ENCODE data around the gene EVPLL. TPM values are rescaled to one million over a fixed set of nuclear protein-coding genes. Genes with fewer than 3 reads are reported as not detected.
A peak's percentile ranks its signal among the peaks of the same experiment; 100 is the strongest.
"Not testable (repeated sequence)": the region's sequence is repeated elsewhere in the genome, so short reads cannot be mapped to it uniquely, and the experiment has no call there.

The EVPLL gene
- polyA plus RNA-seq, 1 of the 3 experiments (the other 2 are of a cell fraction): not detected

DNA sequence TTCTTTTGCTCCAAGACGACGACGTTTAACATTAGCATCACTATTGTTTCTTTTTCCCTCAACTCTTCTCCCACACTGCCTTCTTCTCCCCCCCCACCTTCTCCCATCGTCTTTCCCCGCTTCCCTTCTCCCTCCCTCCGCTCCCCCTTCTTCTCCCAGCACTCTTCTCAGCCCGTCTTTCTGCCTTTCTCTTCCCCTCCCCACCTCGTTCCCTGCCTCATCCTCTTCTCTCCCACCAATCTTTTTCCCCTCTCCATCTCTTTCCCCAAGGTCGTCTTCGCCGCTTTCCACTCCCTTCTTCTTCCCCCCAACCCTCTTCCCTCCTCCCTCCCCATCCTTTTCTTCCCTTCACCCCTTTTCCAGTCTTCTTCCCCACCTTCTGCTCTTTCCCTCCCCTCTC, 33.2 kb downstream of the EVPLL start:
- CTCF ChIA-PET; H2AFZ ChIP-seq (ENCODE audit: low read depth); H3K36me3 ChIP-seq (replicated peaks in 1 of 2; ENCODE audit: control insufficient read depth in 1 of 2, insufficient read depth in 2 of 2, low read length in 1 of 2); H4K20me1 ChIP-seq (ENCODE audit: insufficient read depth); DNase-seq; H3K27me3 ChIP-seq (ENCODE audit: insufficient read depth); H3F3A ChIP-seq (replicated peaks; ENCODE audit: insufficient read depth); H3K4me1 ChIP-seq (ENCODE audit: control insufficient read depth in 1 of 2, insufficient read depth in 2 of 2, low read depth in 1 of 2, low read length in 1 of 2); H3K27ac ChIP-seq (ENCODE audit: low read depth in 2 of 2, low read length in 1 of 2); H3K79me2 ChIP-seq (ENCODE audit: insufficient read depth); H3K9me3 ChIP-seq; POLR2A ChIA-PET; H3K9me2 ChIP-seq: not testable (repeated sequence)
- Histone ChIP-seq H3K9ac (peak overlapping the region; percentile 89; the same call in 1 of the 2 replicates), H3K4me3 (ENCODE audit: low read depth in 2 of 2, low read length in 1 of 2) (peak overlapping the region; percentile 49 to 69; a peak in 3 of 4 replicates), H3K4me2 (peak overlapping the region; percentile 69)
- WGBS (ENCODE audit: low lambda C conversion rate): 12% methylated on average over 11 of the region's 11 CpGs

DNA sequence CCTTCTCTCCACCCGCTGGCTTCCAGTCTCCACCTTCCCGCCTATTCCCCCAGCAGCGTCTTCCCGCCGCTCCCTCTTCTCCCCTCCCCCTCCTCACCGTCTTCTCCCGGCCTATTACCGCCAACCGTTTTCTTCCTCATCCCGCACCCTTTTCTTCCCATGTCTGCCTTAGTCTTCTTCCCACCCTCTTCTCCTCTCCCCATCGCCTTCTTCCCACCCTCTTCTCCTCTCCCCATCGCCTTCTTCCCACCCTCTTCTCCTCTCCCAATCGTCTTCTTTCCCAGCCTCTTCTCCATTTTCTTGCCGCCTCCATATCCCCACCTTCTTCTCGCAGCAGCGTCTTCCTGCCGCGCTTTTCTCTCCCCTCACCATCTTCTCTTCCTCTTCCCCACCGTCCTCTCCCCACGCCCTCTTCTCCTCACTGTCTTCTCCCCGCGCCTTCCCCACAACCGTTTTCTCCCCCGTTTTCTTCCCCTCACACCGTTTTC, 33.8 kb downstream of the EVPLL start:
- H2AFZ ChIP-seq (ENCODE audit: low read depth); POLR2A ChIA-PET; H3K27me3 ChIP-seq (ENCODE audit: insufficient read depth); DNase-seq; H4K20me1 ChIP-seq (ENCODE audit: insufficient read depth); H3F3A ChIP-seq (replicated peaks; ENCODE audit: insufficient read depth); H3K9me2 ChIP-seq; H3K36me3 ChIP-seq (replicated peaks in 1 of 2; ENCODE audit: control insufficient read depth in 1 of 2, insufficient read depth in 2 of 2, low read length in 1 of 2); H3K9me3 ChIP-seq; H3K79me2 ChIP-seq (ENCODE audit: insufficient read depth); CTCF ChIA-PET; H3K4me1 ChIP-seq (ENCODE audit: control insufficient read depth in 1 of 2, insufficient read depth in 2 of 2, low read depth in 1 of 2, low read length in 1 of 2): not testable (repeated sequence)
- Histone ChIP-seq H3K4me2 (peak overlapping the region; percentile 69), H3K9ac (peak overlapping the region; percentile 89), H3K27ac (ENCODE audit: low read depth in 2 of 2, low read length in 1 of 2) (peak overlapping the region; percentile 65 to 78), H3K4me3 (ENCODE audit: low read depth in 2 of 2, low read length in 1 of 2) (peak overlapping the region; percentile 49 to 69)
- WGBS (ENCODE audit: low lambda C conversion rate): under 1% methylated on average over 25 of the region's 25 CpGs

DNA sequence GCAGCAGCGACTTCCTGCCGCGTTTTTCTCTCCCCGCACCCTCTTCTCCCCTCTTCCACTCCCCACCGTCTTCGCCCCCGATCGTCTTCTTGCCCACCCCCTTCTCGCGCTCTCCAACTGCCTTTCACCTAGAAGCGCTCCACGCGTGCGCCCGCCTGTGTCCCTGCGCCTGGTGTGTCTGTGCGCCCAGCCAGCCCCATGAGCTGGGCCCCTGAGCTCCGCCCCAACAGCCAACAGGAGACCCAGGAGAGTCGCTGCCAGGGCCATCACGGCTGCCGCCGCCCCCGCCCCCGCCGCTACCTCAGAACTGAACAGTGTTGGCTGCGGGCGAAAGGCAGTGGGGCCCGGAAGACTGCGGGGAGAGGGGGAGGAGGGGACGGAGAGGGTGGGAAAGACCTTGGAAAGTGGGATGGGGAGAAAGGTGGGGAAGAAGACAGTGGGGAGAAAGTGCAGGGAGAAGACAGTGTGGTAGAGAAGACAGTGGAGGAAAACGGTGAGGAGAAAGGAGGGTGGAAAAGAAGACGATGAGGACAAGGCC, 34.5 kb downstream of the EVPLL start:
- H3K27ac ChIP-seq (ENCODE audit: low read depth in 2 of 2, low read length in 1 of 2); H3K4me2 ChIP-seq; H2AFZ ChIP-seq (ENCODE audit: low read depth); H3K4me1 ChIP-seq (ENCODE audit: control insufficient read depth in 1 of 2, insufficient read depth in 2 of 2, low read depth in 1 of 2, low read length in 1 of 2); H3K27me3 ChIP-seq (ENCODE audit: insufficient read depth); DNase-seq; POLR2A ChIA-PET; H3F3A ChIP-seq (replicated peaks; ENCODE audit: insufficient read depth); H4K20me1 ChIP-seq (ENCODE audit: insufficient read depth); H3K9me2 ChIP-seq; CTCF ChIA-PET; H3K4me3 ChIP-seq (ENCODE audit: low read depth in 2 of 2, low read length in 1 of 2); H3K79me2 ChIP-seq (ENCODE audit: insufficient read depth); H3K9me3 ChIP-seq; H3K36me3 ChIP-seq (replicated peaks in 1 of 2; ENCODE audit: control insufficient read depth in 1 of 2, insufficient read depth in 2 of 2, low read length in 1 of 2): not testable (repeated sequence)
- WGBS (ENCODE audit: low lambda C conversion rate): no CpG with 5 or more reads among the region's 32 CpGs
- H3K9ac ChIP-seq: peak overlapping the region; percentile 89; the same call in 1 of the 2 replicates

DNA sequence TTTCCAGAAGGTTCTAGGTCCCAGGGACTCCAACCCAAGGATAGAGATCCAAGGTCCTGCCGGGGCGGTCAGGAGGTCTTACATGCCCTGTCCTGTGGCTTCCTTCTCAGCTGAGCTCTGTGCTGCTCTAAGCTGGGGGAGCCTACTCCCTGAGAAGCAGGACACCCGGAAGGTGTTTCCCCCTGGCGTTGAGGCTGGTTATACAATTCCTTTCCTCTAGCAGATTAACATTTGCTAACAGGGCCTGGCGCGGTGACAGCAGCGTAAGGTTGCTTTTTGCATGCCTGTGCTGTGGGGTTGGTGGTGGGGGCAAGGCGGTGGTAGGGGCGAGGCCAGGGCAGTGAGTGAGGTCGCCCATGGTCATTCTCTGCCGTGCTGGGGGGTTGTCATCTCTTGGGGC, 43.9 kb downstream of the EVPLL start:
- H3K27ac ChIP-seq (ENCODE audit: low read depth in 2 of 2, low read length in 1 of 2); H3K4me2 ChIP-seq; H3F3A ChIP-seq (replicated peaks; ENCODE audit: insufficient read depth); H3K9ac ChIP-seq; H3K9me2 ChIP-seq; DNase-seq; H3K36me3 ChIP-seq (replicated peaks in 1 of 2; ENCODE audit: control insufficient read depth in 1 of 2, insufficient read depth in 2 of 2, low read length in 1 of 2); H3K79me2 ChIP-seq (ENCODE audit: insufficient read depth); H3K27me3 ChIP-seq (ENCODE audit: insufficient read depth); H3K4me3 ChIP-seq (ENCODE audit: low read depth in 2 of 2, low read length in 1 of 2); H3K4me1 ChIP-seq (ENCODE audit: control insufficient read depth in 1 of 2, insufficient read depth in 2 of 2, low read depth in 1 of 2, low read length in 1 of 2); POLR2A ChIA-PET; H4K20me1 ChIP-seq (ENCODE audit: insufficient read depth); CTCF ChIA-PET; H2AFZ ChIP-seq (ENCODE audit: low read depth); H3K9me3 ChIP-seq: not testable (repeated sequence)
- WGBS (ENCODE audit: low lambda C conversion rate): 35% methylated on average over 2 of the region's 11 CpGs

DNA sequence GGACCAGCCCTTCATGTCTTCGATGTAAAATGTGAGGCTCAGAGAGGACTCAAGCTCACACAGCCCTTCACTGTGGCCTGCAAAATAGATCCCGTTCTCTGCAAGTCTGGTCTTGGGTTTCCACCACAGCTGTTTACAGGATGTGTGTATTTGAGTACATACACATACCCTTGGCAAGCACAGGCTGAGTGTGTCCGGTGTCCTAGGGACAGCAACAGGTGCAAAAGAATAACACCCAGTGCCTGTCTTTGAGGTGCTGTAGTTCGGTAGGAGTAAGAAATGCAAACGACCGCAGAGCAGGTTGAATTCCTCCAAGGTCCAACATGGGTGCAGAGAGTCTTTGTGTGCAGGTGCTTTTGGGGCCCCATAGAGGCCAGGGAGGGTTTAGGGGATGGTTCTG, 44.9 kb downstream of the EVPLL start:
- WGBS (ENCODE audit: low lambda C conversion rate): 68% methylated on average over 4 of the region's 6 CpGs
- H4K20me1 ChIP-seq (ENCODE audit: insufficient read depth); POLR2A ChIA-PET; H3K27me3 ChIP-seq (ENCODE audit: insufficient read depth); DNase-seq; H3K4me3 ChIP-seq (ENCODE audit: low read depth in 2 of 2, low read length in 1 of 2); H3K36me3 ChIP-seq (replicated peaks in 1 of 2; ENCODE audit: control insufficient read depth in 1 of 2, insufficient read depth in 2 of 2, low read length in 1 of 2); H3K9me2 ChIP-seq; H3K4me2 ChIP-seq; H3K9me3 ChIP-seq; H3K4me1 ChIP-seq (ENCODE audit: control insufficient read depth in 1 of 2, insufficient read depth in 2 of 2, low read depth in 1 of 2, low read length in 1 of 2); H2AFZ ChIP-seq (ENCODE audit: low read depth); H3K79me2 ChIP-seq (ENCODE audit: insufficient read depth); H3K9ac ChIP-seq; H3F3A ChIP-seq (replicated peaks; ENCODE audit: insufficient read depth); H3K27ac ChIP-seq (ENCODE audit: low read depth in 2 of 2, low read length in 1 of 2); CTCF ChIA-PET: not testable (repeated sequence)

DNA sequence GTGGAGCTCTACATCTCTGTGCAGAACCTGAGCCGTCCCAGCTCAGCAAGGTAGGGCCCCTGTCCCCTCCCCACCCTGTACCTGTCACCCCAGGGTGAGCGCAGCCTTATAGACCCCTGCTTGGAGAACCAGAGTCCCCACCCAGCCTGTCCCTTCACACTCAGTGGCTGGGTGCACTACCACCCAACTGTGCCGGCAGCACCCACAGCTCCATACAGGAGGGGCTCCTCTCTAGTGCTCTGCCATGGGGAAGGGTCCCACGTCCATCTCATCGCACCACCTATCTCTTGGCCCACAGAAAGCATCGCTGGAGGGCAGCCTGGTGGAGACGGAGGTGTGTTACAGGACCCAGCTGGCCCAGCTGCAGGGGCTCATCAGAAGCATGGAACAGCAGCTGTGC, 45.4 kb downstream of the EVPLL start:
- no CpG with 5 or more reads among the region's 7 CpGs for WGBS (ENCODE audit: low lambda C conversion rate)
- H3K4me3 ChIP-seq (ENCODE audit: low read depth in 2 of 2, low read length in 1 of 2); H4K20me1 ChIP-seq (ENCODE audit: insufficient read depth); POLR2A ChIA-PET; H3K27me3 ChIP-seq (ENCODE audit: insufficient read depth); H3F3A ChIP-seq (replicated peaks; ENCODE audit: insufficient read depth); H3K27ac ChIP-seq (ENCODE audit: low read depth in 2 of 2, low read length in 1 of 2); H3K9me2 ChIP-seq; DNase-seq; H3K9ac ChIP-seq; H3K36me3 ChIP-seq (replicated peaks in 1 of 2; ENCODE audit: control insufficient read depth in 1 of 2, insufficient read depth in 2 of 2, low read length in 1 of 2); H3K9me3 ChIP-seq; H2AFZ ChIP-seq (ENCODE audit: low read depth); CTCF ChIA-PET; H3K79me2 ChIP-seq (ENCODE audit: insufficient read depth); H3K4me1 ChIP-seq (ENCODE audit: control insufficient read depth in 1 of 2, insufficient read depth in 2 of 2, low read depth in 1 of 2, low read length in 1 of 2); H3K4me2 ChIP-seq: not testable (repeated sequence)

DNA sequence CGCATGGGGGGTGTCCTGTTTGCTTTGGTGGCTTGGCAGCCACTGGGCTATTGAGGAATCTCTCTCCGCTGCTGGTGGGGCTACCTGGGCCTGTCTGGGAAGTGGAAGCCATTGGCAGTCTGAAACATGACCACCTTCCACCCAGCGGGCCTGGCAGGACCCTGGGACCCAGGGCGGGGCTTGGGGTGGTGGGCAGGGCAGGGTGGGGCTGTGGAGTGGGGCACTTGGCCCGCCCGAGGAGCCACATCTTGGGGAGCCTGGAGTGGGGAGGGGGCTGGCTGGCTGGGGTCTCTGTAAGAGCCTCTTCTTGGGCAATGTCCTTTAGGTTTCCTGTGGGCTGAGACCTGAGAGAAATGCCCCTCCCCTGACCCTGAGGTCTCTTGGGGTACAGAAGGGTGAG, 48.0 kb downstream of the EVPLL start:
- H3K27ac ChIP-seq (ENCODE audit: low read depth in 2 of 2, low read length in 1 of 2); H3K36me3 ChIP-seq (replicated peaks in 1 of 2; ENCODE audit: control insufficient read depth in 1 of 2, insufficient read depth in 2 of 2, low read length in 1 of 2); H3K4me3 ChIP-seq (ENCODE audit: low read depth in 2 of 2, low read length in 1 of 2); H3K27me3 ChIP-seq (ENCODE audit: insufficient read depth); H3K9me2 ChIP-seq; H2AFZ ChIP-seq (ENCODE audit: low read depth); H3F3A ChIP-seq (replicated peaks; ENCODE audit: insufficient read depth); DNase-seq; POLR2A ChIA-PET; H3K4me1 ChIP-seq (ENCODE audit: control insufficient read depth in 1 of 2, insufficient read depth in 2 of 2, low read depth in 1 of 2, low read length in 1 of 2); CTCF ChIA-PET; H3K4me2 ChIP-seq; H3K9ac ChIP-seq; H4K20me1 ChIP-seq (ENCODE audit: insufficient read depth); H3K79me2 ChIP-seq (ENCODE audit: insufficient read depth); H3K9me3 ChIP-seq: not testable (repeated sequence)
- WGBS (ENCODE audit: low lambda C conversion rate): no CpG with 5 or more reads among the region's 6 CpGs
